GM12878 (cell line): ENCODE data around the gene PTPRH. TPM values are rescaled to one million over a fixed set of nuclear protein-coding genes. Genes with fewer than 3 reads are reported as not detected.
A peak's percentile ranks its signal among the peaks of the same experiment; 100 is the strongest.

Experiments
- ASH2L ChIP-seq: fragments of 300-600, 200-600 bp; sonication (generic); IDR thresholded peaks from 2 replicates; pipeline ENCODE4 v1.6.1; 2017; ENCODE audit warnings: low read depth, mild to moderate bottlenecking, borderline replicate concordance
- BCL3 ChIP-seq: IDR thresholded peaks from 2 replicates; pipeline ENCODE4 v1.6.1; 2011; ENCODE audit warnings: borderline replicate concordance, low read depth, mild to moderate bottlenecking, moderate library complexity, low read length; ENCODE audit not compliant: insufficient read depth, poor library complexity, severe bottlenecking
- CEBPZ ChIP-seq: fragments of 150-350 bp; IDR thresholded peaks from 2 replicates; pipeline ENCODE4 v1.6.1; 2016; ENCODE audit warnings: low read depth, low read length
- IKZF2 ChIP-seq, 2 experiments: fragments of 450-650 bp; IDR thresholded peaks; 2 replicates each; pipeline ENCODE4 v1.6.1; 2017; ENCODE audit warnings: mild to moderate bottlenecking in 2 of 2, moderate library complexity in 2 of 2
- JUND ChIP-seq: IDR thresholded peaks from 2 replicates; pipeline ENCODE4 v1.6.1; 2012; ENCODE audit warnings: low read depth, mild to moderate bottlenecking, low read length, improper control_type of control experiment, moderate library complexity
- NR2C1 ChIP-seq: fragments of 450-650 bp; IDR thresholded peaks from 2 replicates; pipeline ENCODE4 v1.6.1; 2017; ENCODE audit warnings: antibody characterized with exemption, mild to moderate bottlenecking, moderate library complexity
- POLR2AphosphoS5 ChIP-seq: IDR thresholded peaks from 2 replicates; pipeline ENCODE4 v1.6.1; 2011; ENCODE audit warnings: mild to moderate bottlenecking, low read length, inconsistent platforms
- REST ChIP-seq: IDR thresholded peaks from 2 replicates; pipeline ENCODE4 v1.6.1; 2012; ENCODE audit warnings: mild to moderate bottlenecking, low read depth, low read length
- RFX5 ChIP-seq: IDR thresholded peaks from 2 replicates; pipeline ENCODE4 v1.6.1; 2011; ENCODE audit warnings: low read depth, low read length, improper control_type of control experiment
- SIX5 ChIP-seq: IDR thresholded peaks from 2 replicates; pipeline ENCODE4 v1.6.1; 2011; ENCODE audit warnings: mild to moderate bottlenecking, low read depth, low read length, moderate library complexity; ENCODE audit not compliant: severe bottlenecking
- SMAD5 ChIP-seq: IDR thresholded peaks from 2 replicates; pipeline ENCODE4 v1.6.1; 2016; ENCODE audit warnings: antibody characterized with exemption, low read depth
- STAT1 ChIP-seq: fragments of 450-650 bp; conservative IDR thresholded peaks from 2 replicates; pipeline ENCODE4 v1.6.1; 2014; ENCODE audit warnings: antibody characterized with exemption, mild to moderate bottlenecking
- STAT3 ChIP-seq: IDR thresholded peaks from 2 replicates; pipeline ENCODE4 v1.6.1; 2011; ENCODE audit warnings: low read depth, low read length, improper control_type of control experiment
- TARDBP ChIP-seq: IDR thresholded peaks from 2 replicates; pipeline ENCODE4 v1.6.1; 2016; ENCODE audit warnings: borderline replicate concordance
- ZBTB33 ChIP-seq: fragments of 450-650 bp; IDR thresholded peaks from 2 replicates; pipeline ENCODE4 v1.6.1; 2017; ENCODE audit warnings: mild to moderate bottlenecking
- ZNF592 ChIP-seq: fragments of 450-650 bp; IDR thresholded peaks from 2 replicates; pipeline ENCODE4 v1.6.1; 2017; ENCODE audit warnings: mild to moderate bottlenecking, moderate library complexity
- polyA plus RNA-seq, 11 experiments: library from polyadenylated mRNA; depleted of rRNA in 4 of 11; unstranded in 6 of 11; stranded (reverse) in 5 of 11; fragments of >200 nt; fragmentation: Nextera tagmentation in 4 of 11; fragmentation: Illumina TruSeq in 1 of 11; extraction: Ambion mirVana in 4 of 11; extraction: Trizol in 1 of 11; gene quantifications; 1 replicate in 1 of 11; 2 replicates in 10 of 11; pipeline versions ENCODE4 v1.2.1 to v1.2.3, GENCODE V29; 2011 to 2016; ENCODE audit warnings: inconsistent platforms in 2 of 11, missing spikeins in 2 of 11, low read depth in 1 of 11
- total RNA-seq, 4 experiments: library from RNA; depleted of rRNA in 3 of 4; stranded (reverse); fragments of >200 nt in 3 of 4; fragmentation: Illumina TruSeq in 1 of 4; extraction: Trizol in 1 of 4; gene quantifications; 2 replicates each; pipeline versions ENCODE4 v1.2.1 to v1.2.3, GENCODE V29; 2013 to 2021

PTPRH gene
- total and polyA plus RNA-seq, 10 of the 15 experiments (the other 5 are each of a cell fraction or from before 2014, with no cell fraction given) = 0.08 TPM; not detected in 9

- TF ChIP-seq REST (no peak), TARDBP (no peak), JUND (no peak), ZNF592 (no peak), RFX5 (no peak), ZBTB33 (no peak), ASH2L (no peak), STAT3 (no peak), NR2C1 (no peak), IKZF2 (IDR thresholded peaks at IDR 0.05) (no peak), POLR2AphosphoS5 (no peak), STAT1 (no peak), SMAD5 (no peak), SIX5 (peak; percentile 95), BCL3 (no peak), CEBPZ (no peak)
Observed at GRCh38 chr19:55197528-55197927, 11.8 kb downstream of the PTPRH start (continued).
